ENCODE measurements around the gene CNTN6. TPM values are rescaled to one million over a fixed set of nuclear protein-coding genes. Genes with fewer than 3 reads are reported as not detected.
"Not testable (repeated sequence)": the region's sequence is repeated elsewhere in the genome, so short reads cannot be mapped to it uniquely, and the experiment has no call there.

Gene CNTN6
- total RNA-seq, 2 donors from 2014 or later, result not detected

DNA sequence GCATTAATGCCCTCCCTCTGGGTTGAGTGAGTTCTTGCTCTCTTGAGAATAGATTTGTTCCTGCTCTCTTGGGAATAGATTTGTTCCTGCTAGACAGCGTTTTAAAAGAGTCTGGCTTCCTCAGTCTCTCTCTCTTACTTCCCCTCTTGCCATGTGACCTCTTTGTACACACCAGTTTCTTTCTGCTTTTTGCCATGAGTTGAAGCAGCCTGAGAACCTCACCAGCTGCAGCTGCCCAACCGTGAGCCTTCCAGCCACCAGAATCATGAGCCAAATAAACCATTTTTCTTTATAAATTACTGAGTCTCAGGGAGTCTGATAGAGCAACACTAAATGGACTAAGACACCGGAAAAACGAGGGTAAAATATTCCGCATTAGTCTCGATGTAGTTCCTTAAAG, 253.6 kb downstream of the CNTN6 start:
- H3K27ac Mint-ChIP-seq, result no peak overlapping the region
- no peaks in the 10 kb centered on the region for H3K4me1 Mint-ChIP-seq (ENCODE audit: low read depth)
- no peaks in the 10 kb centered on the region for H3K27me3 Mint-ChIP-seq (ENCODE audit: low read depth)
- H3K9me3 Mint-ChIP-seq, result peaks cover 2 to 4% of the 10 kb centered on the region in 2 donors
- H3K4me3 Mint-ChIP-seq, result no peak overlapping the region
- DNase-seq (no peak), ATAC-seq (replicated peaks in 1 of 2) (no peak)
- no peaks in the 10 kb centered on the region for H3K36me3 Mint-ChIP-seq (ENCODE audit: insufficient read depth in 2 of 2)

DNA sequence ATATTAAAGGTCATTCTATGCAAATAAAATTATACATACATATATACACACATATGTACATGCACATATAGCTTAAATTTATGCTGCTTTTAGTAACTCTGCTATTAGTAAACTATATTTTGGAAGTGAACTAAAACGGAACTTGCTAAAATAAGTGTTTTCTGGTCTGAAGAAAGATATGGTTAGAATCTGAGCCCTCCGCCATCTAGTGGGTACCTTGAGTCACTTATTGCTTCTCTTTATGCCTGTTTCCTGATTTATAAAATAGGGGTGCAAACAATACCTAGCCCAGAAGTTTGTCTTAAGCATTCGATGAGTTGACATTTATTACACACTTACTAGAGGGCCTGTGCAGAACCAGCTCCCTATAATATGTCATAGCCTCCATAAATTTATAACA, 255.7 kb downstream of the CNTN6 start:
- no peak for DNase-seq
- ATAC-seq (replicated peaks in 1 of 2), result no peak
- H3K27me3 Mint-ChIP-seq (ENCODE audit: low read depth), result no peaks in the 10 kb centered on the region
- H3K4me3 Mint-ChIP-seq, result no peak overlapping the region
- no peak overlapping the region for H3K27ac Mint-ChIP-seq
- H3K9me3 Mint-ChIP-seq, result peaks cover 2% of the 10 kb centered on the region in 2 donors
- no peaks in the 10 kb centered on the region for H3K36me3 Mint-ChIP-seq (ENCODE audit: insufficient read depth in 2 of 2)
- no peaks in the 10 kb centered on the region for H3K4me1 Mint-ChIP-seq (ENCODE audit: low read depth)

DNA sequence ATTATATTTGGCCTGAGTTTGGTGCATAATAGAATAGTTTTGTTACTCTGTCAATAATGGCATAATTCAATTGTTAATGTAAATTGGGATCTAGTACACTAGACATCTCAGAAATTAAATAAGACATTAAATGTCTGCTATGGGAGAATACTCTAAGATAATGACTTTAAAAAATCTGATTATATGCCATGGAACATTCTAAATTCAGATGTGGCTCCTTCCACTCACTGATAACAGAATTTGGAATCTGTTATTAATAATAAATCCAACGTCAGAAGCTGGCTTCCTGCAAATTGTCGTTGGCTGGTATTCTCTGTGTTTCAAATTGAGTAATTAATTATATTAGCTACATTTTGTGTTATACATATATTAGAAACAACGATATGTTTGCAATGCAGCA, 258.1 kb downstream of the CNTN6 start:
- no peaks in the 10 kb centered on the region for H3K4me1 Mint-ChIP-seq (ENCODE audit: low read depth)
- no peaks in the 10 kb centered on the region for H3K36me3 Mint-ChIP-seq (ENCODE audit: insufficient read depth in 2 of 2)
- H3K9me3 Mint-ChIP-seq, result peaks cover 2% of the 10 kb centered on the region in 2 donors
- no peaks in the 10 kb centered on the region for H3K27me3 Mint-ChIP-seq (ENCODE audit: low read depth)
- ATAC-seq (replicated peaks in 1 of 2) (no peak), DNase-seq (no peak)
- H3K4me3 Mint-ChIP-seq, result no peak overlapping the region
- no peak overlapping the region for H3K27ac Mint-ChIP-seq

DNA sequence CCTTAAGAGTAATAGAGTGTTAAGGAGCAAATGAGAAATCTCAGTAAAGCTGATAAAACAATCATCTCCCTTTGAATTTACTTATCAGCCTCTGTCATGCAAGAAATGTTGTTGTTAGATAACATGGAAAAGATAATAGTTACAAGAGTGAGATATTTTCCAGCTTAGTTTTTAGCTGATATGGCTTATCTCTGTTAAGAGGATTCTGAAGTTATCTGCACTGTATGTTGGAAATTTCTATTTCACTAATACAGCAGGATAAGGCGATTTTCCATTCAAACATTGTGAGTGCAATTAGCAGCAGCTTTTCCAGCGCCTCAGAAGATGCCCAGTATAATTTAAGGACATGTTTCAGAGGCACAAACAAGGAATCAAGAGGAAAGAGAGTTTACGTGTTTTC, 262.9 kb downstream of the CNTN6 start:
- Mint-ChIP-seq H3K36me3 (ENCODE audit: insufficient read depth in 2 of 2) (no peaks in the 10 kb centered on the region), H3K27me3 (ENCODE audit: low read depth) (no peaks in the 10 kb centered on the region), H3K27ac (no peak overlapping the region), H3K4me1 (ENCODE audit: low read depth) (no peaks in the 10 kb centered on the region), H3K4me3 (no peak overlapping the region), H3K9me3 (peaks cover 0 to 4% of the 10 kb centered on the region in 2 donors)
- DNase-seq, result no peak
- no peak for ATAC-seq (replicated peaks in 1 of 2)

DNA sequence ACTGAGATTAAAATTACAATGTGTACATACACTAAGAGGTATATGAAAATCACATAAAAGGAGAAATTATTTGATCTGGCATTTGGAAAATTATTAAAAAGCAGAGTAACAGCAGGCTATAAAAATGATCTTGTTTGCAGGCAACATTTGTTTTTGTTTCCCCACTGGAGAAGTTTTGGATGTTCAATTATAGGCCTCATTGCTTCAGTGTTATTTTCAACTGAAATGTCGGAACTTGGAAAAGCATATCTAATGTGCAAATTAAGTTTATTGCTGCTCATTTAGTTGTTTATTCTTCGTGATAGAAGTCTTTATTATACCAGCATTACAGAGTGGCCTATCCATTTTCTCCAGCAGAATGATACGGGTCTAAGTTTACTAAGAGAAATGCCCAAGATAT, 263.3 kb downstream of the CNTN6 start:
- no peaks in the 10 kb centered on the region for H3K36me3 Mint-ChIP-seq (ENCODE audit: insufficient read depth in 2 of 2)
- H3K4me1 Mint-ChIP-seq (ENCODE audit: low read depth), result no peaks in the 10 kb centered on the region
- ATAC-seq (replicated peaks in 1 of 2), result no peak
- no peak overlapping the region for H3K27ac Mint-ChIP-seq
- H3K9me3 Mint-ChIP-seq, result peaks cover 0 to 4% of the 10 kb centered on the region in 2 donors
- no peak overlapping the region for H3K4me3 Mint-ChIP-seq
- no peak for DNase-seq
- H3K27me3 Mint-ChIP-seq (ENCODE audit: low read depth), result no peaks in the 10 kb centered on the region

DNA sequence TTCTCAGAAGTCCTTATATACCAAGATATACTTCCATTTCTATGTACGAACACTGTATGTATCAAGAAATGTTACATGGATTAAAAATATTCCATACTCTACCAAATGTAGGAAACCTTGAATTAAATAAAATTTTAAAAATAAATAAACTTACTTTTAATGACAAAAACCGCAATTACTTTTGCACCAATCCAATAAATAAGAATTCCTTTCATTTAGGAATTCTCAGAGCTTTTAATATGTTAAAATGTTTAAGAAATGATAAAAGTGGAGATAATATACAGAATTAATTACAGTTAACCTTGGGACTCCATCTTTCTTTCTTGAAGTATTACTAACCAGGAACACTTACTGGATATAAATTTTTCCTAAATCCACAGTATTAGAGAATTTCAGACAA, 272.7 kb downstream of the CNTN6 start:
- ATAC-seq (replicated peaks in 1 of 2) (no peak), DNase-seq (no peak)
- Mint-ChIP-seq H3K4me3 (no peak overlapping the region), H3K36me3 (ENCODE audit: insufficient read depth in 2 of 2) (no peaks in the 10 kb centered on the region), H3K9me3 (peaks cover 5% of the 10 kb centered on the region in 2 donors), H3K27ac (no peak overlapping the region), H3K4me1 (ENCODE audit: low read depth) (no peaks in the 10 kb centered on the region), H3K27me3 (ENCODE audit: low read depth) (no peaks in the 10 kb centered on the region)

DNA sequence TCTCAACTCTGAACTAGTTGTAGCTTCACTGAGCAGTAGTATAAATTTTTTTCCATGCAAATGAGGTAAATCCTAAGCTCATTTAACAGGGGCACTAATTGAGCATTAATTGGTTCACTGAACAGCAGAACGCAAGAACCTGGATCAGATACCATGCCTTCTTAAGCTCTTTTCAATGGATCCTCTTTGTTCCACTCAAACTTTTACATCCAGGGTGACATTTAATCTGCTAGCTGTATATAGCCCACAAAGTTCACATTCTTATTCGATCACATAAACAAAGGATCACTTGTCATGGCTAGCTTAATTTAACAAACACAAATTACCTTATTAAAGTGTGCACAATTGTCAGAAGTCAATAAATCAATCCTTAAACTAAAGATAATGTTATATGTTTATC, 281.6 kb downstream of the CNTN6 start:
- Mint-ChIP-seq H3K36me3 (ENCODE audit: insufficient read depth in 2 of 2) (no peaks in the 10 kb centered on the region), H3K4me3 (no peak overlapping the region), H3K27me3 (ENCODE audit: low read depth) (no peaks in the 10 kb centered on the region), H3K9me3 (peaks cover 2 to 3% of the 10 kb centered on the region in 2 donors), H3K4me1 (ENCODE audit: low read depth) (no peaks in the 10 kb centered on the region), H3K27ac (no peak overlapping the region)
- DNase-seq, result no peak
- ATAC-seq (replicated peaks in 1 of 2), result no peak

DNA sequence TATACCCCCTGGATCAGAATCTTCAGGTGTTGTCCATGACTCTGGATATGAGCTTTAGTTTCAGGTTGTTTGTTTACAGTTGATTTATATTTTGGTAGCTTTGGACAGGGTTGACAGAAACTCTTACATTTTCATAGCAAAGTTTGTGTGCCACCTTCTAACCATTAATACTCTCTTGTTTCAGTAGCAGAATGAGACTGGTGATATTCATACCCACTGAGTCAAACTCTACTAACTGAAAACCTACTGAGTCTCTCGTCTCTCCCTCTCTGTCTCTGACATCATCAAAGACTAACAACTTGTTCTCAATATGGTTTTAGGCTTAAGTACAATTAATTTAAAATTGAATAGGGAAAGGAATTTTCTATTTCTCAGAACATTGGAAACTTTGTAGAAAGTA, 282.3 kb downstream of the CNTN6 start:
- H3K36me3 Mint-ChIP-seq (ENCODE audit: insufficient read depth in 2 of 2), result no peaks in the 10 kb centered on the region
- H3K9me3 Mint-ChIP-seq, result peaks cover 2 to 3% of the 10 kb centered on the region in 2 donors
- no peak overlapping the region for H3K27ac Mint-ChIP-seq
- no peaks in the 10 kb centered on the region for H3K4me1 Mint-ChIP-seq (ENCODE audit: low read depth)
- H3K27me3 Mint-ChIP-seq (ENCODE audit: low read depth), result no peaks in the 10 kb centered on the region
- ATAC-seq (replicated peaks in 1 of 2) (no peak), DNase-seq (no peak)
- no peak overlapping the region for H3K4me3 Mint-ChIP-seq

DNA sequence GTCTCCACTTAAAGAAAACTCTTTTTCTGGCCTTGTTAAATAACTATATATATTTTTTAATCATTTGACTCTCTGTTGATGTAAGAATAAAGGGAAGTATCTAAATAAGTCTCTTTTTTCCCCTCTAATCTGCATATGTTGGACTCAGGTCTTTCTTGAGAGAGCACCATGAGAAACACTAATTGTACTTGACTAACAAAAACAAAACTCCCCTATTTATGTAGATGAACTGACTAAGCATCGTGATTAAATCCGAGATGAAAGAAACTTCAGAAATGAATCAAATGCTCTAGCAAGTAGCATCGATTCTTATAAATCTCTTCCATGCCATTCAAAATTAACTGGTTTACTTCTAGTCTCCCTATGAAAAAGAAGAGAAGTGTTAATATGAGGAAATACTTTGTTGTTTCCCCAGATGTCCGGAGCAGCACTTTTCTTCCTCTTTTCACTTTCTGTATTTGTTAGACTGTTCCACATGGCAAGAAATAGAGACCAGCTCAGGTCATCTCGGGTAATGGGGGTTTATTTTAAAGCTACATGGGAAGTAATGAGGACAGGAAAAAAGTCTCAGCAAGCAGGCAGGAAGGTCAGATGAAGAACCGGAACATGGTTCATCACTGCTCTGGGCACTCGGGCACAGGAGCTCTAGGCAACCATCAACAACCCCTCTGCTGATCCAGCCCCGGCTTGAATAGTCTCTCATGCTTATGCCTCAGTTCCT, 288.3 kb downstream of the CNTN6 start:
- no peak overlapping the region for H3K4me3 Mint-ChIP-seq
- no peaks in the 10 kb centered on the region for H3K27me3 Mint-ChIP-seq (ENCODE audit: low read depth)
- H3K9me3 Mint-ChIP-seq, result peaks cover 2 to 8% of the 10 kb centered on the region in 2 donors
- ATAC-seq (replicated peaks in 1 of 2) (peak in 1 of 2 donors; percentile 19), DNase-seq (no peak)
- no peaks in the 10 kb centered on the region for H3K4me1 Mint-ChIP-seq (ENCODE audit: low read depth)
- H3K36me3 Mint-ChIP-seq (ENCODE audit: insufficient read depth in 2 of 2), result no peaks in the 10 kb centered on the region
- H3K27ac Mint-ChIP-seq, result no peak overlapping the region

DNA sequence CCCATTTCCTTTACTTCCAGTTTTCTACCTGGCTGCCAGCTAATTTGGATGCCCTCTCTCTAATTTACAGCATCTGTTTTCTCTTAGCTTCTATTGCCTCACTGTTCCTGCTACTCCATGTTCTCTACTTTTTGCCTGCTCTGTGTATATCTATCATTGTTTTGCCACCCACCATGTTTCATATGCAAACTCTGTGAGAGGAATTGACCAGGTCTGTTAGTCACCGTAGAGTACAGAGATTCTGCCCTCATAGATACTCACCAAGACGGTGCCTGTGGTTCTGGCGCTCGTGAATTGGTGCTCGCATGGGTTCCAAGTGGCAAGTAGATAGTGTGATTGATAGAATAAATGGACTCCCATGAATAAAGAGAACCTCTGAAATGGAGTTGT, 288.8 kb downstream of the CNTN6 start:
- Mint-ChIP-seq H3K36me3 (ENCODE audit: insufficient read depth in 2 of 2) (no peaks in the 10 kb centered on the region), H3K4me3 (no peak overlapping the region), H3K27ac (no peak overlapping the region), H3K4me1 (ENCODE audit: low read depth) (no peaks in the 10 kb centered on the region), H3K27me3 (ENCODE audit: low read depth) (no peaks in the 10 kb centered on the region), H3K9me3 (peaks cover 2 to 8% of the 10 kb centered on the region in 2 donors)
- no peak for DNase-seq
- no peak for ATAC-seq (replicated peaks in 1 of 2)

DNA sequence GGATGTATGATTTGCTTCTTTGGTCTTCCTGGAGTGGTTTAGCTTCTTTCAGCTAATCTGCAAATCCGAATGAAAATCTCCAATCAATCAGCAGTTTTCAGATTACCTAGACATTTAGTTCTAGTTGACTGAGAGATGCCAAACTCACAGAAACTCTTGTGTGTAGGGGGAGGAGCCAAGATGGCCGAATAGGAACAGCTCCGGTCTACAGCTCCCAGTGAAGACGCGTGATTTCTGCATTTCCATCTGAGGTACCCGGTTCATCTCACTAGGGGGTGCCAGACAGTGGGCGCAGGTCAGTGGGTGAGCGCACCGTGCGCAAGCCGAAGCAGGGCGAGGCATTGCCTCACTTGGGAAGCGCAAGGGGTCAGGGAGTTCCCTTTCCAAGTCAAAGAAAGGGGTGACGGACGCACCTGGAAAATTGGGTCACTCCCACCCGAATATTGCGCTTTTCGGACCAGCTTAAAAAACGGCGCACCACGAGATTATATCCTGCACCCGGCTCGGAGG, 294.6 kb downstream of the CNTN6 start:
- not testable (repeated sequence) for DNase-seq; H3K36me3 Mint-ChIP-seq (ENCODE audit: insufficient read depth in 2 of 2); H3K27ac Mint-ChIP-seq; H3K9me3 Mint-ChIP-seq; H3K4me3 Mint-ChIP-seq; H3K27me3 Mint-ChIP-seq (ENCODE audit: low read depth); H3K4me1 Mint-ChIP-seq (ENCODE audit: low read depth); ATAC-seq (replicated peaks in 1 of 2)

DNA sequence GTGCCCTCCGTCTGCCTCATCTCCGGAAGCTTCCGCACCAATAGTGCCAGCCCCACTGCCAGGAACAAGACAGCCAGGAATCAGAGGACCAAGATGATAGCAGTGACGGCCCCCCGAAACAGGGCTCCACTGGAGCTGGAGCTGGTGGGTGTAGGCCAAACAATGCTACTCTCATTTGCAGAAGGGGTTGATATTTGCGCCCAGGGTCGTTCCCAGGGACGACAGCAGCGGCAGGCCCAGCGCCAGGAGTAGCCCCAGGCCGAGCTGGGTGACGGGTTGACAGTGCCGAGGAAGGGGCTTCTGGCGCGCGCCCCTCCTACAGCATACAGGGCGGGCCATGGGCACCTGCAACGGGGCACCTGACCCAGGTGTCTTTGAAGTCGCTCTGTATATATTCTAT, 301.4 kb downstream of the CNTN6 start:
- ATAC-seq (replicated peaks in 1 of 2) (no peak), DNase-seq (no peak)
- Mint-ChIP-seq H3K4me3 (no peak overlapping the region), H3K27ac (no peak overlapping the region), H3K9me3 (peaks cover 0 to 1% of the 10 kb centered on the region in 2 donors), H3K36me3 (ENCODE audit: insufficient read depth in 2 of 2) (peaks cover 0 to 3% of the 10 kb centered on the region in 2 donors), H3K27me3 (ENCODE audit: low read depth) (no peaks in the 10 kb centered on the region), H3K4me1 (ENCODE audit: low read depth) (no peaks in the 10 kb centered on the region)

DNA sequence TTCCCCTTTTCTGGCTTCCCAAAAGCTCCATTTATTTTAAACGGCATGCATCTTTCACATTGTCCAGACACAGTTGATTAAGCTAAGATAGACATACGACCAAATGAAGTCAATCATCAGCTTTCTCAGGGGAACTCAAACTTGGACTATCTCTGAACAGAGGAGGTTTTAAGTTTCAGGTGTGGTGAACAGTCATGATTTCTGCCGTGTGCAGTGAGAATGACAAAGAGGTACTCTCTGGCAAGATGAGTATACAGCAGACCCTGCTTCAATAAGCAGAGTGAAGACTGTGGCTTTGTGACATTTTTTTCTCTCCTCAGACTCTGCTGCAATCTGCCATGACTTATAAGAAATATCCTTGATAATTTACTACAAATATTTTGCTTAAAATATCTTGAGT, 307.7 kb downstream of the CNTN6 start:
- Mint-ChIP-seq H3K4me1 (ENCODE audit: low read depth) (no peaks in the 10 kb centered on the region), H3K9me3 (no peaks in the 10 kb centered on the region), H3K27ac (no peak overlapping the region), H3K27me3 (ENCODE audit: low read depth) (no peaks in the 10 kb centered on the region), H3K4me3 (no peak overlapping the region), H3K36me3 (ENCODE audit: insufficient read depth in 2 of 2) (no peaks in the 10 kb centered on the region)
- ATAC-seq (replicated peaks in 1 of 2) (no peak), DNase-seq (no peak)

Measured in activated T-cell treated with anti-CD3 and anti-CD28 coated beads, Interleukin-2, amount 50 U/mL, for 72 hours (primary cell).